Muscle of back (tissue), 13 donors: ENCODE measurements around the gene SLC46A2. TPM values are rescaled to one million over a fixed set of nuclear protein-coding genes. Genes with fewer than 3 reads are reported as not detected.

Experiments
- DNase-seq, 3 donors: peaks; one replicate each; pipeline versions ENCODE4 v3.0.0 to v3.0.0-alpha.2; 2013
- long read RNA-seq, 9 donors: transcript quantifications; one replicate each; lab custom pipeline, GENCODE V29; 2026
- polyA plus RNA-seq, 10 donors: library from polyadenylated mRNA; unstranded; fragments of 120-200 nt; gene quantifications; one replicate each; pipeline ENCODE4 v1.2.1, GENCODE V29; 2013; ENCODE audit not compliant: insufficient read length in 10 of 10

Gene SLC46A2, protein sequence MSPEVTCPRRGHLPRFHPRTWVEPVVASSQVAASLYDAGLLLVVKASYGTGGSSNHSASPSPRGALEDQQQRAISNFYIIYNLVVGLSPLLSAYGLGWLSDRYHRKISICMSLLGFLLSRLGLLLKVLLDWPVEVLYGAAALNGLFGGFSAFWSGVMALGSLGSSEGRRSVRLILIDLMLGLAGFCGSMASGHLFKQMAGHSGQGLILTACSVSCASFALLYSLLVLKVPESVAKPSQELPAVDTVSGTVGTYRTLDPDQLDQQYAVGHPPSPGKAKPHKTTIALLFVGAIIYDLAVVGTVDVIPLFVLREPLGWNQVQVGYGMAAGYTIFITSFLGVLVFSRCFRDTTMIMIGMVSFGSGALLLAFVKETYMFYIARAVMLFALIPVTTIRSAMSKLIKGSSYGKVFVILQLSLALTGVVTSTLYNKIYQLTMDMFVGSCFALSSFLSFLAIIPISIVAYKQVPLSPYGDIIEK
- polyA plus RNA-seq: under 1 TPM in 5 of 10 donors, not detected in 5; 0.07 to 0.24 (median 0.17) TPM
- long read RNA-seq, donor 1: 0 reads
- long read RNA-seq, donor 2: 0 reads
- long read RNA-seq, donor 3: 0 reads
- long read RNA-seq, donor 4: 0 reads
- long read RNA-seq, donor 5: 0 reads
- long read RNA-seq, donor 6: 0 reads
- long read RNA-seq, donor 7: 0 reads
- long read RNA-seq, donor 8: 0 reads
- long read RNA-seq, donor 9: 0 reads

DNA sequence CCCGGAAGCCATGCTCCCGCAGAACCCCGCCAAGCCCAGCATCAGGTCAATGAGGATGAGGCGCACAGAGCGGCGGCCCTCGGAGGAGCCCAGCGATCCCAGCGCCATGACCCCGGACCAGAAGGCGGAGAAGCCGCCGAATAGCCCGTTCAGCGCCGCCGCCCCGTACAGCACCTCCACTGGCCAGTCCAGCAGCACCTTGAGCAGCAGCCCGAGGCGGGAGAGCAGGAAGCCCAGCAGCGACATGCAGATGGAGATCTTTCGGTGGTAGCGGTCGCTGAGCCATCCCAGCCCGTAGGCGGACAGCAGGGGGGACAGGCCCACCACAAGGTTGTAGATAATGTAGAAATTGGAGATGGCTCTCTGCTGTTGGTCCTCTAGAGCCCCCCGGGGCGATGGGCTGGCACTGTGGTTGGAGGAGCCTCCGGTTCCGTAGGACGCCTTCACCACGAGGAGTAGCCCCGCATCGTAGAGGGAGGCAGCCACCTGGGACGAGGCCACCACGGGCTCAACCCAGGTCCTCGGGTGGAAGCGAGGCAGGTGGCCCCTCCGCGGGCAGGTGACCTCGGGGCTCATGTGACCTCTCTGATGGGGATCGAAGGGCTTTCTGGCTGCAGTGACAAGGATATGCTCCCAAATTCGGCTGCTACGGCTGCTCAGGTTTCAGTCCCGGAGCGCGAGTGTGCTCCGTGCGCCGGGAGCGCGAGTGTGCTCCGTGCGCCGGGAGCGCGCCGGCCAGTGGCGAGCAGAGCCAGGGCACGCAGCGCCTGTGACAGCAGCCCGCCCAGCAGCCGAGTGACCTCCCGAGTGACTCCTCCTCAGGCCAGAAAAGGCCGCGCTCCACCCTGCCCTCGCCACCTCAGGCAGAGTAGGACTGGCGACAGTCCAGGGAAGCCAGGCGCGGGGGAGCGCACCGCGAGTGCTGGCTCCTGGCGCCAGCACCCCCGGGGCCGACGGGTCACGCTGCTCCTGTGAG is at the start of gene SLC46A2:
Gene SLC46A2 (minus strand): TSS at position 771 of the 976 bp plus-strand sequence. CDS start 195 bp downstream, at position 576.
- DNase-seq: peak in 1 of 3 donors; percentile 48

DNA sequence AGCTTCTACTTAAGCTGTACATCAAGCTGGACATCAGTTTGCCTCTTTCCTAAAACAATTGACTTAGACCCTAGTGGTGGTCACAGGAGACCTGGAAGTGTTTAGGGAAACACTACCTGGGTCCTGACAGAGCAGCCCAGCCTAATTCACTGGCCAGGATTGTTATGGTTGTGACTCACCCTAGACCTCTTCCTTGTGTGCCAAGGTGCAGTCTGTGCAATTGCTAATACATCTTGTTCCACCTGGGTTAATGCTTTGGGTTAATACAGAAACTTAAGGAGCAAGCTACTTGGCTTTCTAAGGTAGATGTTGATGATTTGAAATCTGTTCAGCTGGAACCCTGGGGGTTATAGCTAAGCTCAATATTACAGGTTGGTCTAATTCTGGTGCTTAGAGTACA is 48.7 kb upstream of the SLC46A2 start:
- no peak for DNase-seq

GRCh38 chr9:112933696-112934095 is 43.0 kb upstream of the SLC46A2 start:
- DNase-seq: no peak

DNA sequence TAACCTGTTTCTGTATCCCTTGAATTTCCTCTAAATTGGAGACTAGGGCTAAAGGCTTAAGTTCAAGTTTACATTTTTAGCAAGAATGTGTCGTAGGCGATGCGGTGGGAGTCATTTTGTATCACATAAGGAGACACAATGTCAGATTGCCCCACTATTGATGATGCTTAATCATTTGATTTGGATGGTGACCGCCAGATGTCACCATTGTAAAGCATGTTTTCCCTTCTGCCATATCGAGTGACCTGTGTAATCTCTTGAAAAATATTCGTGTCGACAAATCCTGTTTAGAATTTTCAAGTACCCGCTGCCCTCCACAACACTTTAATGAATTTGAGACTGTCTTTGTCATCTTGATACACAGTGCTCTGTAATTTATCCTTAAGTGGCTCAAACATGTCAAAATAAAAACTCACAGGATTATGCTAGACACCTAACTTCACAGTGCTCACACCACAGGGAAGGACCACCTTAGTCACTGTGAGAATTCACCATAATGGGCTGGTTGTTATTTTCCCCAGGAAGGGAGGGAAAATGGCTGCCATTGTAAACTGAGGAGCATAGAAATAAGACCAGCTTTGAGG is 34.5 kb upstream of the SLC46A2 start:
- peak in 2 of 3 donors; percentile 27 to 41 for DNase-seq

DNA sequence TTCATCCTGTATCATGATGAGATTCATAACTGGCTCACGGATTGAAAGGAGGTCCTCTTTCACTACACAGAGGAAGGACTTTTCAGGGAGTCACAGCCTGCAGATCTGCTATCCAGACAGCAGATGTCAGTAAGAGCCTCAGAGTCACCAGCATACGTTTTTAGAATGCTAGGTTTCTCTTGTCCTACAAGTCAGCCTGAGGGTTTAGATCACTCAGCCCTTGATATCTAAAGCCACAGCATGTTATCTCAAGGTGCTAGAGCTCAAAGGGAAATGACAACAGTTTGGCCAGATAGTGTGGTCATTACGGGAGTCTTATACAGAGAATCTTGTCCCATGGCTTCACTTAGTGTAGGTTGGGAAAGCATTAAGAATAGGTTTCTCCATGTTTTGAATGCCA is 30.9 kb upstream of the SLC46A2 start:
- peak in 2 of 3 donors; percentile 22 to 32 for DNase-seq

DNA sequence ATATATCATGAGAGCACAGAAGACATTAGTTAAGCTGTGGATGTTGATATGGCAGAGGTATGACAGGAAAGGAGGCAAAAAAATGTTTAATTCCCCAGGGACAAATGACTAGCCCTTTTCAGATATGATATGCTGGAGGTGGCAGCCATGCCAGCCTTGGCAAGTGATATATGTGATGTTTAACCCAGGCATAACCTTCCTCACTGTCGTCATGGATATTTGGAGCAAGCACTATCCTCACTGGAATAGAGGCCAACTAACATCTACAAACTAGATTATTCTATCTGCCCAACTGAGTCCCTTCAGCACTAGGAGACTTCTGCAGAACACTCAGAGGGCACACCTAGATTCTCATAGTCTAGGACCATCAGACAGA is 27.3 kb upstream of the SLC46A2 start:
- no peak for DNase-seq

DNA sequence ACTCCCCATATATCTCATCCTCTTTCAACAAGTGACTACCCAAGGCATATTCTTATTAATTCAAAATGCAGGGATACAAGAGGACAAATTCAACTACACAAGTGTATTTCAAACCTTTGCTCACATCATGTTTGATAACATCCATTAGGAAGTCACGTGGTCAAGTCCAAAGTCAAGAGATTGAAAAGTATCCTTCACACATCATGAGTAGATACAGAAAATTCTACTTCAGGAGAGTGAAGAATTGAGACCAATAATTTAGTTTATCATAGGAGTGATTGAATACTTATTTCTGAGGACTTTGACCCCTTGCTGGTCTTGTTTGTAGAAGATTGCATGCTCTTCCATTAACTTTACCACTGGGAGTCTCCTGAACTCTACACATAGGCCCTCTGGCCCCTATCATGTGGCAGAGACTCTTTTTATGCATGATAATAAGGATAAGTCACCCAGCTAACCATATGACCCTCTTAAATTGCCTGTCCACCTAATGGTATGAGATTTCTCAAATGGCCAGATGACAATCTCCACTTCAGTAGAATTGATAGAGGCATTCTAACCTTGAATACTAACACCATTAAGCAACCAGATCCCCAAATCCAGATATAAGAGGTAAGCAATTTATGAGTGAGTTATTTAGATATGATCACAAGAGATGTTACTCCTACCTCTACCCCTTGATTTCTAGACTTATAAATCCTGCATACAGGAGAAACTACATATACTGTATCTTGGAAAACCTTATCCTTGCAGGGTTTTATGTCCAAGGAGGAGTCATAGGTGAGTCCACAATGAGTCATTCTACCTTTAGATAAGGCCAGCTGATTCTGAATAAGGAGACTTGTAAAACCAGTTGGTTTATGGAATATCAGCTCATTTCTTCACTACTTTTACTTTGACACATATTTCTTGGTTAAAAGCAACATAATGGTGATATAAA is 26.6 kb upstream of the SLC46A2 start:
- no peak for DNase-seq

- DNase-seq: no peak
These were observed 23.8 kb upstream of the SLC46A2 start for GRCh38 chr9:112914524-112914923.

DNA sequence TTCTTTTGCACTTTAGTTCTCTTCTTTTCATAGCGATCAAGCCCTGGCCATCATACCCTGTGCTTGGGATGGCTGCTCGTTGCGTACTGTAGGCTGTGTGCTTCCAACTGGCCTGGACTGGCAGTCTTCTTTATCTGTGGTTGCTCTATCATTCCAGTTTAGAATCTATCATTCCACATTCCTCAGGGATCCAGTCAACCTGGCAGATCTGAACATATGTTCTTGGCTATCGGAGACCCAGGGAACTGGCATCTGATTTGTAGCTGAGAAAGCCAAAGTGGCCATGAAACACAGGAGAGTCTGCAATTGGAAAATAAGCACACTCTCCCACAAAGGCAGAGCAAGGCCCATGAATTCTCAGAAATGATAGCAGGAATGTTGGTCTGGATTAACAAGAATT is 22.6 kb upstream of the SLC46A2 start:
- DNase-seq: no peak

GRCh38 chr9:112912636-112913035 is 22.0 kb upstream of the SLC46A2 start:
- no peak for DNase-seq

- no peak for DNase-seq
These were observed 21.1 kb upstream of the SLC46A2 start for GRCh38 chr9:112911736-112912135.

DNA sequence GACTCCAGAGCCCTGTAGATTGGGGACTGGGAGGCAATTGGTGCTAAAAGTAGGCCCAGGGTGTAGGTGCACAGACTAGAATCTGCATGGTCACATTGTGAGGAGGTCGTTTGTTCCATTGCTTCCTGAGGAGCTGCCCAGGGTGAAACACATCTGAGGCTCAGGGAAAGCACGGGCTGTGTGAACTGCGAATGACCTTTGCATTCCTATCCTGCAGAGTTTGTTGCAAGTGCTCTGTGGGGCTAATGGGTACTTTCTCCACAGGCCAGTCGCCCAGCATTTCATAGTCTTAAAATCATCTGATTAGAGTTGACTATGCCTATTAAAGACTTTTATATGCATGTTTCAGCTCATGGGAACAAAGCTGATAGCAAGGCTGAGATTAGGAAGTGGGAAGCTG is 14.4 kb upstream of the SLC46A2 start:
- DNase-seq: no peak

- no peak for DNase-seq
These were observed 10.2 kb upstream of the SLC46A2 start for GRCh38 chr9:112900901-112901300.

DNA sequence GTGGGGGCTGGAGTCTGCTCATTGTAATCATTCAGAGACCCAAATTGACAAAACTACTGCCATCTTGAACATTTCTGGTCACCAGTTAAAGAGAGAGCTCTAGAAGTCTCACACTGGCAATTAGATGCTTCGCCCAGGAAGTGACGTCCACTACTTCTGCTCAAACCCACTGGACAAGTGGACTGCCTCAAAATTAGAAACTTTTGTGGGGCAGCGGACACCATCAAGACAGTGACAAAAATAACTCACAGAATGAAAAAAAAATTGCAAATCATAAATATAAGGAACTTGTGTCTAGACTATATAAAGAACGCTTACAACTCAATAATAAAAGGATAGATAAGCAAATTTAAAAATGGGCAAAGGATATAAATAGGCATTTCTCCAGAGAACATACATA is 9.8 kb upstream of the SLC46A2 start:
- DNase-seq: no peak

DNA sequence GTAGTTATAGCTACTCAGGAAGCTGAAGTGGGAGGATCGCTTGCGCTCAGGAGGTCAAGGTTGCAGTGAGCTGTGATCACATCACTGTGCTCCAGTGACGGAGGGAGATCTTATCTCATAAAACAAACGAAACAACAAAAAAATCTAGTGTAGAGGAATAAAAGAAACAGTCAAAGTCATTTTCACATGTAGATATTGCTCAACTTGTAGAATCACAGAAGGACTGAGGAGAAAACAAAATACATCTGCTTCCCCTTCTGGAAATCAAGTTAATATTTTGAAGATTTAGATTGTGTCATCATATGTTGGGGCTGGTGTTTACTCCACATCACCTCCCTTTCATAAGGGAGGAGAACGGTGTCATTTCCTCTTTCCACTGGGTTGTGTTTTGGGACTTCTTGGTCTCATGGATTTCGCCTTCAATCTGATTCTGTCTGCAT is 8.2 kb upstream of the SLC46A2 start:
- no peak for DNase-seq

GRCh38 chr9:112896131-112896530 is 5.5 kb upstream of the SLC46A2 start:
- DNase-seq: no peak

- DNase-seq: no peak
These were observed 4.0 kb upstream of the SLC46A2 start for GRCh38 chr9:112894699-112895098.

DNA sequence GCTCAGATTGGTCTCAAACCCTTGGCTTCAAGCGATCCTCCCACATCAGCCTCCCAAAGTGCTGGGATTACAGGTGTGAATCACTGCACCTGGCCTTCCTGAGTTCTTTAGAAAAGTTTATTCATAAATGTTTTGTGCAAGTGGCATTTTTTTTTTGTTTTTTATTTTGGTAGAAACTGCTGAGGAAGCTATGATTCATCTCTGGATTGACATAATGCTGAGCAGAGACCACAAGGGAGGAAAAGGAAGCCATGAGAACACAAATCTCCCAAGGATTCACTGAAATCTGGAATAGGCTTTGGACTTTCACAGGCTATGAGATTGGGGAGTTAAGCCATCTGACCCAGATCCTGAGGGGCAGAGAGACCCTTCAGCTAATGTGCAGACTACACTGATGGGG is 3.4 kb upstream of the SLC46A2 start:
- DNase-seq: no peak

- no peak for DNase-seq
These were observed 2.3 kb upstream of the SLC46A2 start for GRCh38 chr9:112892981-112893380.

DNA sequence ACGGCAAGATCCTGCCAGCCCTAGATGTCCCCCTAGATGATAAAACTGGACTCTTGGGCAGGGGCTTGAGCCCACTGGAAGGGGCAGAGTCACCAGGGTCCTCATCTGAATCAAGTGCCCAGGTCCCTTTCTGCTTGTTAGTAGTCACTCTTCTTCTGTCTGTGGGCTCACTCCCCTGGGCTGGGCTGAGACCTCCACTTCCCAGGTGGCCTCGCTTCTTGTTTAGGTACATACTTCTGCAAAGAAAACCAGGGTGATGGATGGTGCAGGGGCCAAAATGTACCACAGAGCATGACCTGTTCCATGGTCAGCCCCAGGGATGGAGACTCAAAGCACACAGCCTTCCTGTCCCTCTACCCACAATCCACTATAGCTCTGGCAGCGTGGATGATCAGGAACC is 845 bp upstream of the SLC46A2 start:
- no peak for DNase-seq
